ENCODE results near the gene HTD2.

HTD2 gene

GRCh38 chr3:58369038-58369437, 62.7 kb downstream of the HTD2 start:
- no peak overlapping the region for H3K4me3 ChIP-seq (ENCODE audit: severe bottlenecking)
- ATAC-seq (ENCODE audit: low read depth) (no peak), DNase-seq (ENCODE audit: low spot score) (no peak)
- H3K27me3 ChIP-seq (ENCODE audit: insufficient read depth, poor library complexity, severe bottlenecking): no peaks in the 10 kb centered on the region
- H3K4me1 ChIP-seq (ENCODE audit: insufficient read depth, poor library complexity, severe bottlenecking): no peaks in the 10 kb centered on the region
- no peaks in the 10 kb centered on the region for H3K36me3 ChIP-seq (ENCODE audit: low read depth)
- no peaks in the 10 kb centered on the region for H3K9me3 ChIP-seq (ENCODE audit: severe bottlenecking)
- H3K27ac ChIP-seq (ENCODE audit: poor library complexity, severe bottlenecking): no peak overlapping the region
- TF ChIP-seq CTCF (IDR thresholded peaks at IDR 0.05; ENCODE audit: poor library complexity, severe bottlenecking): no peak
